IMR-90 (cell line): ENCODE results near the gene RMI2. TPM values are rescaled to one million over a fixed set of nuclear protein-coding genes. Genes with fewer than 3 reads are reported as not detected.
A peak's percentile ranks its signal among the peaks of the same experiment; 100 is the strongest.

Experiments
- ATAC-seq: fragments of 200-7000 bp; cut with Tn5 transposase; 2 replicates; pipeline ENCODE4 v1.9.1; 2020; ENCODE audit warnings: low read depth, mild to moderate bottlenecking, moderate library complexity
- BruUV-seq: library from RNA; stranded (reverse); fragments of 400-500 nt; replicated peaks from 2 replicates; lab custom pipeline; 2021; lab: Mats Ljungman, UMichigan
- CTCF ChIA-PET: fragments of 300-600 bp; formaldehyde crosslinking; extraction: SDS; loops from one replicate; lab custom pipeline; 2021; ENCODE audit warnings: antibody characterized with exemption; lab: Yijun Ruan, JAX
- POLR2A ChIA-PET: fragments of 300-600 bp; sonication (Branson Sonifier 250); formaldehyde crosslinking; loops from one replicate; lab custom pipeline; 2022; ENCODE audit warnings: antibody characterized with exemption; ENCODE audit not compliant: unreplicated experiment; lab: Charles Lee
- DNase-seq: peaks from one replicate; pipeline ENCODE4 v3.0.0; 2013
- H2AFZ ChIP-seq: replicated peaks from 2 replicates; pipeline ENCODE3; 2013; ENCODE audit warnings: low read length, mild to moderate bottlenecking; ENCODE audit not compliant: poor library complexity
- H2AK5ac ChIP-seq: 2 replicates; pipeline ENCODE4 v1.6.1; 2013; ENCODE audit warnings: low read depth, low read length, inconsistent platforms
- H2AK9ac ChIP-seq: replicated peaks from 2 replicates; pipeline ENCODE3; 2013; ENCODE audit warnings: mild to moderate bottlenecking, low read depth, low read length, moderate library complexity; ENCODE audit not compliant: poor library complexity
- H2BK120ac ChIP-seq: 2 replicates; pipeline ENCODE4 v1.6.1; 2013; ENCODE audit warnings: low read depth, low read length, inconsistent platforms
- H2BK15ac ChIP-seq: 3 replicates; pipeline ENCODE4 v1.6.1; 2013; ENCODE audit warnings: low read depth, low read length, inconsistent platforms
- H2BK20ac ChIP-seq: 2 replicates; pipeline ENCODE4 v1.6.1; 2013; ENCODE audit warnings: low read depth, mild to moderate bottlenecking, inconsistent platforms, low read length, moderate library complexity
- H2BK5ac ChIP-seq: 2 replicates; pipeline ENCODE4 v1.6.1; 2013; ENCODE audit warnings: mild to moderate bottlenecking, low read depth, low read length, inconsistent platforms; ENCODE audit not compliant: poor library complexity, severe bottlenecking
- H3K14ac ChIP-seq: replicated peaks from 2 replicates; pipeline ENCODE4 v1.6.1; 2013; ENCODE audit warnings: low read depth, low read length, inconsistent platforms
- H3K18ac ChIP-seq: 2 replicates; pipeline ENCODE4 v1.6.1; 2013; ENCODE audit warnings: low read depth, low read length, control low read depth
- H3K23ac ChIP-seq: 2 replicates; pipeline ENCODE4 v1.6.1; 2013; ENCODE audit warnings: low read depth, low read length, inconsistent platforms
- H3K27ac ChIP-seq: 2 replicates; pipeline ENCODE4 v1.5.1; 2013; ENCODE audit warnings: mild to moderate bottlenecking, control low read depth, low read length; ENCODE audit not compliant: insufficient read depth
- H3K27me3 ChIP-seq: 2 replicates; pipeline ENCODE4 v1.6.1; 2013; ENCODE audit warnings: low read length; ENCODE audit not compliant: control insufficient read depth, insufficient read depth
- H3K36me3 ChIP-seq: 2 replicates; pipeline ENCODE4 v1.6.1; 2013; ENCODE audit warnings: low read length, mixed read lengths; ENCODE audit not compliant: control insufficient read depth, insufficient read depth
- H3K4ac ChIP-seq: 2 replicates; pipeline ENCODE4 v1.6.1; 2013; ENCODE audit warnings: low read depth, low read length, inconsistent platforms
- H3K4me1 ChIP-seq: 2 replicates; pipeline ENCODE4 v1.6.1; 2013; ENCODE audit warnings: low read length, mixed read lengths; ENCODE audit not compliant: control insufficient read depth, insufficient read depth
- H3K4me2 ChIP-seq: 2 replicates; pipeline ENCODE4 v1.6.1; 2013; ENCODE audit warnings: low read depth, mild to moderate bottlenecking, control low read depth, low read length, moderate library complexity
- H3K4me3 ChIP-seq: 2 replicates; pipeline ENCODE4 v1.5.1; 2013; ENCODE audit warnings: low read depth, mild to moderate bottlenecking, control low read depth, low read length, moderate library complexity; ENCODE audit not compliant: insufficient read depth
- H3K56ac ChIP-seq: 2 replicates; pipeline ENCODE4 v1.6.1; 2013; ENCODE audit warnings: low read length, inconsistent platforms; ENCODE audit not compliant: insufficient read depth; ENCODE audit errors: extremely low read depth
- H3K79me1 ChIP-seq, 2 experiments: 2 replicates each; pipeline ENCODE4 v1.6.1; 2013; ENCODE audit warnings: low read length in 2 of 2, inconsistent platforms in 1 of 2, low read depth in 1 of 2
- H3K9ac ChIP-seq: 2 replicates; pipeline ENCODE4 v1.6.1; 2013; ENCODE audit warnings: low read depth, low read length, control low read depth
- H3K9me1 ChIP-seq: 2 replicates; pipeline ENCODE4 v1.6.1; 2013; ENCODE audit warnings: low read length, inconsistent platforms; ENCODE audit not compliant: insufficient read depth
- H3K9me3 ChIP-seq: 2 replicates; pipeline ENCODE4 v1.6.1; 2013; ENCODE audit warnings: low read length; ENCODE audit not compliant: control insufficient read depth, insufficient read depth
- H4K20me1 ChIP-seq: 2 replicates; pipeline ENCODE4 v1.6.1; 2013; ENCODE audit warnings: low read length, inconsistent platforms; ENCODE audit not compliant: insufficient read depth
- H4K5ac ChIP-seq: 2 replicates; pipeline ENCODE4 v1.6.1; 2013; ENCODE audit warnings: mild to moderate bottlenecking, low read depth, low read length, control low read depth
- H4K8ac ChIP-seq, 2 experiments: 2 replicates each; pipeline ENCODE4 v1.6.1; 2013; ENCODE audit warnings: low read depth in 2 of 2, low read length in 2 of 2, control low read depth in 1 of 2, inconsistent platforms in 1 of 2
- H4K91ac ChIP-seq: 2 replicates; pipeline ENCODE4 v1.6.1; 2013; ENCODE audit warnings: low read depth, low read length, inconsistent platforms; ENCODE audit not compliant: insufficient read depth
- BHLHE40 ChIP-seq: fragments of 150-350 bp; IDR thresholded peaks from 2 replicates; pipeline ENCODE4 v1.6.1; 2016; ENCODE audit warnings: mild to moderate bottlenecking, low read depth, low read length
- CEBPB ChIP-seq: IDR thresholded peaks from 2 replicates; pipeline ENCODE4 v1.6.1; 2012; ENCODE audit warnings: low read depth, low read length, improper control_type of control experiment
- FOS ChIP-seq: fragments of 150-350 bp; IDR thresholded peaks from 2 replicates; pipeline ENCODE4 v1.6.1; 2016; ENCODE audit warnings: low read depth, low read length
- MAFK ChIP-seq: IDR thresholded peaks from 2 replicates; pipeline ENCODE4 v1.6.1; 2012; ENCODE audit warnings: low read depth, low read length, improper control_type of control experiment
- POLR2A ChIP-seq: IDR thresholded peaks from 2 replicates; pipeline ENCODE4 v1.6.1; 2012; ENCODE audit warnings: mild to moderate bottlenecking, low read depth, low read length
- RCOR1 ChIP-seq: IDR thresholded peaks from 2 replicates; pipeline ENCODE4 v1.6.1; 2012; ENCODE audit warnings: mild to moderate bottlenecking, low read length, improper control_type of control experiment; ENCODE audit not compliant: insufficient replicate concordance
- SMC3 ChIP-seq: fragments of 150-350 bp; IDR thresholded peaks from 2 replicates; pipeline ENCODE4 v1.6.1; 2016; ENCODE audit warnings: low read depth, mild to moderate bottlenecking, antibody characterized with exemption, low read length, moderate library complexity
- WGBS, 2 experiments: methylation state at CpG; one replicate each; pipeline versions ENCODE4 v1.1.5 to v1.1.7; 2013; ENCODE audit warnings: missing lambda C conversion rate in 2 of 2; ENCODE audit not compliant: insufficient read length in 1 of 2; ENCODE audit errors: extremely low coverage in 2 of 2; 5-methylcytosine and 5-hydroxymethylcytosine counted together
- dilution Hi-C: fragments of 300-500 bp; cut with HindIII; formaldehyde crosslinking; loops from one replicate; pipeline ENCODE4 v1.14.3; 2018; ENCODE audit warnings: low sequenced_read_pairs; ENCODE audit not compliant: unreplicated experiment
- in situ Hi-C: fragments of 300-500 bp; cut with MboI; formaldehyde crosslinking; loops from 3 replicates; pipeline ENCODE4 v1.14.3; 2019; ENCODE audit warnings: low sequenced_read_pairs, inconsistent platforms, mixed read lengths
- intact Hi-C: fragments of 100-400 bp; cut with micrococcal nuclease; formaldehyde crosslinking; loops from 2 replicates; pipeline ENCODE4 v1.10.0; 2022
- polyA plus RNA-seq, 3 experiments: library from polyadenylated mRNA; depleted of rRNA; stranded (reverse); fragments of >200 nt; gene quantifications; 2 replicates each; pipeline ENCODE4 v1.2.3, GENCODE V29; 2012; ENCODE audit warnings: low replicate concordance in 1 of 3
- total RNA-seq: library from RNA; depleted of rRNA; stranded (reverse); fragments of >200 nt; gene quantifications from 2 replicates; pipeline ENCODE4 v1.2.3, GENCODE V29; 2012
- TF ChIP-seq, protein P1 (sequence below): fragments of 150-350 bp; IDR thresholded peaks from 2 replicates; pipeline ENCODE4 v1.6.1; 2016; ENCODE audit warnings: low read depth, mild to moderate bottlenecking, low read length, moderate library complexity, borderline replicate concordance

The RMI2 gene
- total and polyA plus RNA-seq, 2 of the 4 experiments (the other 2 are of a cell fraction) = 3.2 to 5.6 TPM

- Histone ChIP-seq H4K91ac (no peak overlapping the region), H3K4ac (no peak overlapping the region), H2BK20ac (no peak overlapping the region), H2BK15ac (no peak overlapping the region), H4K8ac (no peak overlapping the region), H3K23ac (no peak overlapping the region), H3K9ac (no peak overlapping the region), H4K20me1 (no peaks in the 10 kb centered on the region), H4K5ac (no peak overlapping the region), H3K9me3 (no peaks in the 10 kb centered on the region), H2BK120ac (no peak overlapping the region), H3K36me3 (no peaks in the 10 kb centered on the region), H3K4me1 (peaks cover 5% of the 10 kb centered on the region; the same call in 1 of the 2 replicates), H3K14ac (no peak overlapping the region), H3K4me2 (no peak overlapping the region), H3K56ac (no peak overlapping the region), H2BK5ac (no peak overlapping the region), H3K27me3 (no peaks in the 10 kb centered on the region), H2AK9ac (no peak overlapping the region), H3K9me1 (no peaks in the 10 kb centered on the region), H3K18ac (no peak overlapping the region), H2AFZ (peak overlapping the region; percentile 21), H3K4me3 (no peak overlapping the region), H2AK5ac (no peak overlapping the region; the same call in 1 of the 2 replicates), H3K79me1 (no peaks in the 10 kb centered on the region), H3K27ac (no peak overlapping the region)
- DNase-seq (no peak), ATAC-seq (no peak)
- ChIA-PET POLR2A (no interaction called here), CTCF (no interaction called here)
- BruUV-seq = no TSS peak
- in situ Hi-C loops (no loop called here), dilution Hi-C loops (no loop called here), intact Hi-C loops (no loop called here)
- WGBS, 2 experiments = 97% methylated on average over 6 of the region's 12 CpGs; no CpG with 5 or more reads in 1 of the 2 experiments
- TF ChIP-seq, protein P1, sequence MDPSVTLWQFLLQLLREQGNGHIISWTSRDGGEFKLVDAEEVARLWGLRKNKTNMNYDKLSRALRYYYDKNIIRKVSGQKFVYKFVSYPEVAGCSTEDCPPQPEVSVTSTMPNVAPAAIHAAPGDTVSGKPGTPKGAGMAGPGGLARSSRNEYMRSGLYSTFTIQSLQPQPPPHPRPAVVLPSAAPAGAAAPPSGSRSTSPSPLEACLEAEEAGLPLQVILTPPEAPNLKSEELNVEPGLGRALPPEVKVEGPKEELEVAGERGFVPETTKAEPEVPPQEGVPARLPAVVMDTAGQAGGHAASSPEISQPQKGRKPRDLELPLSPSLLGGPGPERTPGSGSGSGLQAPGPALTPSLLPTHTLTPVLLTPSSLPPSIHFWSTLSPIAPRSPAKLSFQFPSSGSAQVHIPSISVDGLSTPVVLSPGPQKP = no peak
- TF ChIP-seq BHLHE40 (no peak), MAFK (no peak), CEBPB (no peak), SMC3 (no peak), POLR2A (no peak), RCOR1 (no peak), FOS (no peak)
Observed at GRCh38 chr16:11386054-11386680, 40.9 kb downstream of the RMI2 start.
